ENCODE data around the gene POLR1A.

The POLR1A gene

GRCh38 chr2:86105252-86105968 is at the start of gene POLR1A:
POLR1A (minus strand) TSS chr2:86105886; CDS start chr2:86105776, 110 bp downstream.
- peak; percentile 96 for DNase-seq (ENCODE audit: low read depth)
- TF ChIP-seq MYC (IDR thresholded peaks at IDR 0.05; ENCODE audit: low read depth, low read length) = peak; percentile 82; the same call in 1 of the 2 replicates
- no peak for TF ChIP-seq CTCF (IDR thresholded peaks at IDR 0.05; ENCODE audit: low read depth, low read length)
- peak; percentile 71 for TF ChIP-seq MAX (IDR thresholded peaks at IDR 0.05; ENCODE audit: low read depth, low read length)
- no peak for TF ChIP-seq POLR2A (IDR thresholded peaks at IDR 0.05; ENCODE audit: extremely low read depth, insufficient read length)
- H3K4me3 ChIP-seq (ENCODE audit: low read depth, low read length) = peak within 1 kb of the TSS; percentile 86

- H3K4me3 ChIP-seq (ENCODE audit: low read depth, low read length) = no peak overlapping the region
- TF ChIP-seq POLR2A (IDR thresholded peaks at IDR 0.05; ENCODE audit: extremely low read depth, insufficient read length) (no peak), CTCF (IDR thresholded peaks at IDR 0.05; ENCODE audit: low read depth, low read length) (no peak), MYC (IDR thresholded peaks at IDR 0.05; ENCODE audit: low read depth, low read length) (no peak), MAX (IDR thresholded peaks at IDR 0.05; ENCODE audit: low read depth, low read length) (no peak)
- no peak for DNase-seq (ENCODE audit: low read depth)
These were observed 44.8 kb upstream of the POLR1A start for GRCh38 chr2:86150502-86150901.

- no peak for DNase-seq (ENCODE audit: low read depth)
- no peak overlapping the region for H3K4me3 ChIP-seq (ENCODE audit: low read depth, low read length)
- TF ChIP-seq CTCF (IDR thresholded peaks at IDR 0.05; ENCODE audit: low read depth, low read length) (no peak), MAX (IDR thresholded peaks at IDR 0.05; ENCODE audit: low read depth, low read length) (no peak), POLR2A (IDR thresholded peaks at IDR 0.05; ENCODE audit: extremely low read depth, insufficient read length) (no peak), MYC (IDR thresholded peaks at IDR 0.05; ENCODE audit: low read depth, low read length) (no peak)
These were observed 42.1 kb upstream of the POLR1A start for GRCh38 chr2:86147793-86148192.

- no peak overlapping the region for H3K4me3 ChIP-seq (ENCODE audit: low read depth, low read length)
- no peak for DNase-seq (ENCODE audit: low read depth)
- TF ChIP-seq MAX (IDR thresholded peaks at IDR 0.05; ENCODE audit: low read depth, low read length) (no peak), POLR2A (IDR thresholded peaks at IDR 0.05; ENCODE audit: extremely low read depth, insufficient read length) (no peak), MYC (IDR thresholded peaks at IDR 0.05; ENCODE audit: low read depth, low read length) (no peak), CTCF (IDR thresholded peaks at IDR 0.05; ENCODE audit: low read depth, low read length) (no peak)
These were observed 38.4 kb upstream of the POLR1A start for GRCh38 chr2:86143926-86144685.

GRCh38 chr2:86143307-86143706 is 37.6 kb upstream of the POLR1A start:
- TF ChIP-seq POLR2A (IDR thresholded peaks at IDR 0.05; ENCODE audit: extremely low read depth, insufficient read length) (no peak), CTCF (IDR thresholded peaks at IDR 0.05; ENCODE audit: low read depth, low read length) (no peak), MAX (IDR thresholded peaks at IDR 0.05; ENCODE audit: low read depth, low read length) (no peak), MYC (IDR thresholded peaks at IDR 0.05; ENCODE audit: low read depth, low read length) (no peak)
- peak; percentile 57 for DNase-seq (ENCODE audit: low read depth)
- H3K4me3 ChIP-seq (ENCODE audit: low read depth, low read length) = no peak overlapping the region

All from NB4 (cell line).